ENCODE measurements around the gene TOM1.

DNA sequence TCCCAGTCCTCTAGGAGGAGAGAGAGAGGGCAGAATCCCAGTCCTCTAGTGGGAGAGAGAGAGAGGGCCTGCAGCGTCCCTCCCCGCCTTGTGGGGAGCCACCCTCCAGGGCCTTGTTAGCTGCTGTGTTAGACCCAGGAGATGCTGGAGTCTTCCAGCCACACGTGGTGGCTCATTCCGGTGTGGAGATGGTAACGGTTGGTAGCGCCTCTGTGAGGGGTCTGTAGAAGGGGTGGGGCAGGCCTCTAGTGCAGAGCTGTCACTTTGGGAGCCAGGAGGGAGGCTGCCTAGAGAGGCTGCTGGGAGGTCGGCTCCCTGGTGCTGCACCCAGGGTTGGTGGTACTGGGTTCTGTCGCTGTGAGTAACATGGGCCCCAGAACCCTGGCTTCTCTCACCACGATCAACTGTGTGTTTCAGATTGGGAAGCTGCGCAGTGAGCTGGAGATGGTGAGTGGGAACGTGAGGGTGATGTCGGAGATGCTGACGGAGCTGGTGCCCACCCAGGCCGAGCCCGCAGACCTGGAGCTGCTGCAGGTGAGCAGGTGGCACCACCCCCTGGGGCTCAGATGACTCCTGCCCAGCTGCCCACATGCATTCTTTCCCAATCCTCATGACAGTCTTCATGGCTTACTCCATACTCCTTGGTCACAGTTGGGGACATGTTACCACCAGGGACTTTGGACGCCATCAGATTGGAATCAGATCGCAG, 27.3 kb downstream of the TOM1 start:
- TF ChIP-seq CTCF (conservative IDR thresholded peaks at IDR 0.05) (no peak), ZFX (IDR thresholded peaks at IDR 0.05) (no peak)
